Endodermal cell (in vitro differentiated cells): ENCODE results near the gene PRKACB. TPM values are rescaled to one million over a fixed set of nuclear protein-coding genes. Genes with fewer than 3 reads are reported as not detected.

Source experiments
- DNase-seq: peaks from one replicate; pipeline ENCODE4 v3.0.0-alpha.2; 2017
- H3K27ac ChIP-seq: 2 replicates; pipeline ENCODE4 v1.5.1; 2013; ENCODE audit warnings: mild to moderate bottlenecking, low read depth, low read length, moderate library complexity
- H3K27me3 ChIP-seq: 2 replicates; pipeline ENCODE4 v1.6.1; 2013; ENCODE audit warnings: mild to moderate bottlenecking, low read length, moderate library complexity; ENCODE audit not compliant: insufficient read depth, control insufficient read depth, poor library complexity, severe bottlenecking
- H3K36me3 ChIP-seq: 2 replicates; pipeline ENCODE4 v1.7.0; 2013; ENCODE audit warnings: mild to moderate bottlenecking, low read length, moderate library complexity; ENCODE audit not compliant: control insufficient read depth, insufficient read depth
- H3K4me1 ChIP-seq: one replicate; pipeline ENCODE4 v1.7.0; 2013; ENCODE audit warnings: low read length; ENCODE audit not compliant: control insufficient read depth, insufficient read depth
- H3K4me3 ChIP-seq: 2 replicates; pipeline ENCODE4 v1.5.1; 2013; ENCODE audit warnings: mild to moderate bottlenecking, low read length, moderate library complexity
- H3K9ac ChIP-seq: 2 replicates; pipeline ENCODE4 v1.6.1; 2013; ENCODE audit warnings: mild to moderate bottlenecking, low read length, moderate library complexity; ENCODE audit not compliant: poor library complexity, severe bottlenecking; ENCODE audit errors: extremely low read depth
- H3K9me3 ChIP-seq: 2 replicates; pipeline ENCODE4 v1.6.1; 2013; ENCODE audit warnings: mild to moderate bottlenecking, low read length, moderate library complexity; ENCODE audit not compliant: control insufficient read depth
- H3K27ac Mint-ChIP-seq: 2 replicates; pipeline ENCODE4 v1.8.0; 2020; ENCODE audit warnings: mixed read lengths
- H3K27me3 Mint-ChIP-seq: 2 replicates; pipeline ENCODE4 v1.8.0; 2021; ENCODE audit warnings: mild to moderate bottlenecking, mixed read lengths; ENCODE audit not compliant: insufficient read depth
- H3K36me3 Mint-ChIP-seq: 2 replicates; pipeline ENCODE4 v1.8.0; 2020; ENCODE audit warnings: low read depth, mixed read lengths
- H3K4me1 Mint-ChIP-seq: 2 replicates; pipeline ENCODE4 v1.8.0; 2020; ENCODE audit warnings: mixed read lengths
- H3K4me3 Mint-ChIP-seq: 2 replicates; pipeline ENCODE4 v1.8.0; 2020; ENCODE audit warnings: mild to moderate bottlenecking, moderate library complexity, mixed read lengths
- H3K9me3 Mint-ChIP-seq: 2 replicates; pipeline ENCODE4 v1.8.0; 2020; ENCODE audit warnings: mild to moderate bottlenecking, mixed read lengths
- CTCF ChIP-seq: fragments of 200-600 bp; sonication (generic); conservative IDR thresholded peaks from 2 replicates; pipeline ENCODE4 v1.5.0; 2021; ENCODE audit warnings: antibody characterized with exemption, mild to moderate bottlenecking
- WGBS, 2 experiments: methylation state at CpG; one replicate each; pipeline versions ENCODE4 v1.1.5 to v1.1.7; 2013; ENCODE audit warnings: missing lambda C conversion rate in 2 of 2, mixed read lengths in 1 of 2; ENCODE audit not compliant: insufficient coverage in 1 of 2, insufficient read length in 1 of 2; 5-methylcytosine and 5-hydroxymethylcytosine counted together
- total RNA-seq, 2 donors: library from RNA; stranded (reverse); fragmentation: NEBNext Ultra II Directional in 1 of 2; extraction: Animal tissue kit (Norgen Biotek cat#: 25700) in 1 of 2; gene quantifications; 2 replicates in 1 of 2; 3 replicates in 1 of 2; pipeline ENCODE4 v1.2.1, GENCODE V29; 2021

Gene PRKACB
- total RNA-seq, 2 donors from 2014 or later: 19.8 to 36.1 TPM

GRCh38 chr1:84206375-84206774 lies 62.3 kb downstream of the PRKACB start:
- no peak overlapping the region for H3K4me3 ChIP-seq
- no peaks in the 10 kb centered on the region for H3K9me3 ChIP-seq
- H3K36me3 ChIP-seq: no peaks in the 10 kb centered on the region
- H3K27ac ChIP-seq: no peak overlapping the region
- DNase-seq: no peak
- H3K27me3 ChIP-seq: no peaks in the 10 kb centered on the region
- Mint-ChIP-seq H3K4me3 (no peak overlapping the region), H3K27me3 (no peaks in the 10 kb centered on the region), H3K36me3 (peaks cover 3% of the 10 kb centered on the region), H3K9me3 (no peaks in the 10 kb centered on the region), H3K4me1 (peaks cover 8% of the 10 kb centered on the region), H3K27ac (no peak overlapping the region)
- TF ChIP-seq CTCF: no peak
- no peaks in the 10 kb centered on the region for H3K4me1 ChIP-seq
- H3K9ac ChIP-seq: no peak overlapping the region
- WGBS, 2 experiments: 89 to 100% methylated on average over 1 of the region's 1 CpG

GRCh38 chr1:84208935-84209334 lies 64.9 kb downstream of the PRKACB start:
- TF ChIP-seq CTCF: no peak
- H3K9me3 ChIP-seq: no peaks in the 10 kb centered on the region
- H3K4me3 ChIP-seq: no peak overlapping the region
- Mint-ChIP-seq H3K27me3 (no peaks in the 10 kb centered on the region), H3K4me3 (no peak overlapping the region), H3K36me3 (peaks cover 3% of the 10 kb centered on the region), H3K9me3 (no peaks in the 10 kb centered on the region), H3K27ac (no peak overlapping the region), H3K4me1 (peaks cover 3% of the 10 kb centered on the region)
- DNase-seq: no peak
- no peak overlapping the region for H3K9ac ChIP-seq
- H3K4me1 ChIP-seq: no peaks in the 10 kb centered on the region
- H3K27me3 ChIP-seq: no peaks in the 10 kb centered on the region
- H3K36me3 ChIP-seq: no peaks in the 10 kb centered on the region
- no peak overlapping the region for H3K27ac ChIP-seq

- peaks cover 5% of the 10 kb centered on the region for H3K36me3 Mint-ChIP-seq
- Histone ChIP-seq H3K9ac (no peak overlapping the region), H3K27ac (no peak overlapping the region), H3K27me3 (no peaks in the 10 kb centered on the region), H3K4me1 (no peaks in the 10 kb centered on the region), H3K9me3 (peaks cover 3% of the 10 kb centered on the region), H3K4me3 (no peak overlapping the region), H3K36me3 (no peaks in the 10 kb centered on the region)
- H3K4me1 Mint-ChIP-seq: no peaks in the 10 kb centered on the region
- DNase-seq: no peak
- no peaks in the 10 kb centered on the region for H3K27me3 Mint-ChIP-seq
- no peak overlapping the region for H3K27ac Mint-ChIP-seq
- 96 to 97% methylated on average over 7 to 8 of the region's 8 CpGs for WGBS, 2 experiments
- TF ChIP-seq CTCF: no peak
- H3K9me3 Mint-ChIP-seq: peaks cover under 1% of the 10 kb centered on the region
- H3K4me3 Mint-ChIP-seq: no peak overlapping the region
Observed at GRCh38 chr1:84214115-84214956, 70.3 kb downstream of the PRKACB start.
